Measurements from ENCODE around the gene AKNAD1.
"Not testable (repeated sequence)": the region's sequence is repeated elsewhere in the genome, so short reads cannot be mapped to it uniquely, and the experiment has no call there.

The AKNAD1 gene

GRCh38 chr1:108892356-108893140, 35.7 kb upstream of the AKNAD1 start:
- Histone ChIP-seq H3K4me2 (ENCODE audit: low read length) (no peak overlapping the region), H3K79me1 (ENCODE audit: low read length) (no peaks in the 10 kb centered on the region), H2BK15ac (replicated peaks; ENCODE audit: low read depth) (no peak overlapping the region), H3K23ac (ENCODE audit: low read length) (no peak overlapping the region), H4K8ac (ENCODE audit: low read depth, low read length) (no peak overlapping the region), H3K27me3 (ENCODE audit: insufficient read depth, low read length, poor library complexity) (no peaks in the 10 kb centered on the region), H3K4me3 (ENCODE audit: low read length) (no peak overlapping the region), H3K56ac (ENCODE audit: low read length) (no peak overlapping the region), H3K9ac (ENCODE audit: low read length) (no peak overlapping the region), H3K79me2 (ENCODE audit: control insufficient read depth, insufficient read depth, low read length) (no peaks in the 10 kb centered on the region), H4K5ac (ENCODE audit: low read length) (no peak overlapping the region), H3K4me1 (ENCODE audit: control insufficient read depth, low read depth, low read length) (peaks cover 3% of the 10 kb centered on the region), H3K4ac (ENCODE audit: low read depth, low read length) (no peak overlapping the region), H3K36me3 (ENCODE audit: control insufficient read depth, insufficient read depth, low read length) (no peaks in the 10 kb centered on the region), H3K18ac (ENCODE audit: low read length) (no peak overlapping the region), H3K27ac (ENCODE audit: low read depth, low read length) (no peak overlapping the region), H2AK5ac (ENCODE audit: low read length) (no peak overlapping the region), H2BK120ac (ENCODE audit: low read depth, low read length) (no peak overlapping the region), H2BK5ac (ENCODE audit: low read length) (no peak overlapping the region)
- no peak for DNase-seq
- no CpG with 5 or more reads among the region's 3 CpGs for WGBS (ENCODE audit: extremely low coverage, insufficient coverage, low lambda C conversion rate)

GRCh38 chr1:108889706-108890384, 33.0 kb upstream of the AKNAD1 start:
- Histone ChIP-seq H3K4me1 (ENCODE audit: control insufficient read depth, low read depth, low read length) (peaks cover 3% of the 10 kb centered on the region), H3K27me3 (ENCODE audit: insufficient read depth, low read length, poor library complexity) (no peaks in the 10 kb centered on the region), H2AK5ac (ENCODE audit: low read length) (no peak overlapping the region), H3K4me3 (ENCODE audit: low read length) (no peak overlapping the region), H3K36me3 (ENCODE audit: control insufficient read depth, insufficient read depth, low read length) (no peaks in the 10 kb centered on the region), H3K56ac (ENCODE audit: low read length) (no peak overlapping the region), H3K4ac (ENCODE audit: low read depth, low read length) (no peak overlapping the region), H3K23ac (ENCODE audit: low read length) (no peak overlapping the region), H4K8ac (ENCODE audit: low read depth, low read length) (no peak overlapping the region), H2BK15ac (replicated peaks; ENCODE audit: low read depth) (no peak overlapping the region), H4K5ac (ENCODE audit: low read length) (no peak overlapping the region), H2BK5ac (ENCODE audit: low read length) (no peak overlapping the region), H2BK120ac (ENCODE audit: low read depth, low read length) (no peak overlapping the region), H3K79me1 (ENCODE audit: low read length) (no peaks in the 10 kb centered on the region), H3K9ac (ENCODE audit: low read length) (no peak overlapping the region), H3K18ac (ENCODE audit: low read length) (no peak overlapping the region), H3K27ac (ENCODE audit: low read depth, low read length) (no peak overlapping the region), H3K4me2 (ENCODE audit: low read length) (no peak overlapping the region), H3K79me2 (ENCODE audit: control insufficient read depth, insufficient read depth, low read length) (no peaks in the 10 kb centered on the region)
- no CpG with 5 or more reads among the region's 7 CpGs for WGBS (ENCODE audit: extremely low coverage, insufficient coverage, low lambda C conversion rate)
- peak; percentile 32 for DNase-seq

DNA sequence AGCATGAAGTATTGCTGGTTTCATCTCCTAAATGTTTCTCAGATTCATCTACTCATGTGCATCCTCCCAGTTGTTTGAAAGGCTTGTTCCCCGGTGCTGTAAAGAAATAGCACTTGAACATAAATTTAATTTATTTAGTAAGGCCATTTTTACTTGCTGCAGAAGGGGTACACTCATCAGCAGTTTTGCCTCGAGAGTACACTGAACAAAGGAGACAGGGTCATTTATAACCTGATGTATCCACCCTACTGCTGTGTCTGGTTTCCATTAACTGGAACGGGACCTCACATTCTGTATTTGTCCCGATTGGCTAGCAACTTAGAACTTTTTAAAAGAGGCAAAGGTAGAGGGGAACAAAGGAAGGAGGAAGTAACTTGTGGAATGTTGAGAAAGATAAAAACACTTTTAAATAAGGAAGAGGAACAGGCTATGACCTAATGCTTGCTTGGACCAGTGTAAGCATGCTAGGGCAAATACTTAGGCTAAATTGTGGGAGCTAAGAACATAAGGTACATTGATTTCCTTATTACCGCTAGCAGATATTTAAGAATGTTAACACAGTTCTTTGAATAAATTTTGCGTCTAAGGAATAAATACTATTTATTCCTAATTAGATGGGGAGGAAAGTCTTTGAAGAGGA, 32.2 kb upstream of the AKNAD1 start:
- not testable (repeated sequence) for DNase-seq; H3K4me3 ChIP-seq (ENCODE audit: low read length); H2AK5ac ChIP-seq (ENCODE audit: low read length); H3K27ac ChIP-seq (ENCODE audit: low read depth, low read length); H3K4me2 ChIP-seq (ENCODE audit: low read length); H4K5ac ChIP-seq (ENCODE audit: low read length); H3K23ac ChIP-seq (ENCODE audit: low read length); H3K56ac ChIP-seq (ENCODE audit: low read length); H3K9ac ChIP-seq (ENCODE audit: low read length); H3K79me2 ChIP-seq (ENCODE audit: control insufficient read depth, insufficient read depth, low read length); H3K79me1 ChIP-seq (ENCODE audit: low read length); H3K18ac ChIP-seq (ENCODE audit: low read length); H2BK5ac ChIP-seq (ENCODE audit: low read length); H3K36me3 ChIP-seq (ENCODE audit: control insufficient read depth, insufficient read depth, low read length); H2BK15ac ChIP-seq (replicated peaks; ENCODE audit: low read depth); H3K4ac ChIP-seq (ENCODE audit: low read depth, low read length); H3K4me1 ChIP-seq (ENCODE audit: control insufficient read depth, low read depth, low read length); H2BK120ac ChIP-seq (ENCODE audit: low read depth, low read length); H3K27me3 ChIP-seq (ENCODE audit: insufficient read depth, low read length, poor library complexity); H4K8ac ChIP-seq (ENCODE audit: low read depth, low read length)
- no CpG with 5 or more reads among the region's 6 CpGs for WGBS (ENCODE audit: extremely low coverage, insufficient coverage, low lambda C conversion rate)

- Histone ChIP-seq H3K56ac (ENCODE audit: low read length) (no peak overlapping the region), H3K4me2 (ENCODE audit: low read length) (no peak overlapping the region), H2BK15ac (replicated peaks; ENCODE audit: low read depth) (no peak overlapping the region), H3K79me2 (ENCODE audit: control insufficient read depth, insufficient read depth, low read length) (no peaks in the 10 kb centered on the region), H4K5ac (ENCODE audit: low read length) (no peak overlapping the region), H4K8ac (ENCODE audit: low read depth, low read length) (no peak overlapping the region), H3K4me1 (ENCODE audit: control insufficient read depth, low read depth, low read length) (peaks cover 3% of the 10 kb centered on the region), H3K36me3 (ENCODE audit: control insufficient read depth, insufficient read depth, low read length) (no peaks in the 10 kb centered on the region), H3K4ac (ENCODE audit: low read depth, low read length) (no peak overlapping the region), H2AK5ac (ENCODE audit: low read length) (no peak overlapping the region), H2BK120ac (ENCODE audit: low read depth, low read length) (no peak overlapping the region), H3K4me3 (ENCODE audit: low read length) (no peak overlapping the region), H3K27me3 (ENCODE audit: insufficient read depth, low read length, poor library complexity) (no peaks in the 10 kb centered on the region), H3K18ac (ENCODE audit: low read length) (no peak overlapping the region), H2BK5ac (ENCODE audit: low read length) (no peak overlapping the region), H3K9ac (ENCODE audit: low read length) (no peak overlapping the region), H3K27ac (ENCODE audit: low read depth, low read length) (no peak overlapping the region), H3K23ac (ENCODE audit: low read length) (no peak overlapping the region), H3K79me1 (ENCODE audit: low read length) (no peaks in the 10 kb centered on the region)
- 100% methylated on average over 1 of the region's 2 CpGs for WGBS (ENCODE audit: extremely low coverage, insufficient coverage, low lambda C conversion rate)
- DNase-seq = no peak
These were observed 29.4 kb upstream of the AKNAD1 start for GRCh38 chr1:108886292-108886691.

DNA sequence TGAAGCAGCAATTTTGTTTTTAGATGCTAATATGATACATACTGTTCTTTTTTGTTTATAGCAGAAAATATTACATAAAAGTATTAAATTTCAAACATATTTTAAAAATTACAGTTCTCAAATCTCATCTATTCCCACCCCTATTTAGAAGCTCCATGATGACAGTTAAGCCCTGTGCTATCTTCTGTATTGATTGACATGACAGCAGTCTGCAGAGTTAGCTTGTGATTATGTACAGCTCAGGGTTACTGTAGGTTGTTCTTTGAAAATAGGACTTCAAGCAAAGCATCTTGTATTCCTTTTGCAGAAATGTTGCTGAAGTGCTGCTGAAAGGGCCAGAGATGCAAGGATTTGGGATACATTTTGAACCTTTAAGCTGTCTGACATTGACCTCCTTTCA, 28.1 kb upstream of the AKNAD1 start:
- H3K27me3 ChIP-seq (ENCODE audit: insufficient read depth, low read length, poor library complexity) = no peaks in the 10 kb centered on the region

More for the DNA sequence above, 28.1 kb upstream of the AKNAD1 start:
- H3K56ac ChIP-seq (ENCODE audit: low read length) = no peak overlapping the region
- no peak overlapping the region for H2BK15ac ChIP-seq (replicated peaks; ENCODE audit: low read depth)
- H3K79me2 ChIP-seq (ENCODE audit: control insufficient read depth, insufficient read depth, low read length) = no peaks in the 10 kb centered on the region
- H3K23ac ChIP-seq (ENCODE audit: low read length) = no peak overlapping the region
- H2BK5ac ChIP-seq (ENCODE audit: low read length) = no peak overlapping the region
- no peak overlapping the region for H4K8ac ChIP-seq (ENCODE audit: low read depth, low read length)
- H2AK5ac ChIP-seq (ENCODE audit: low read length) = no peak overlapping the region
- H3K27ac ChIP-seq (ENCODE audit: low read depth, low read length) = no peak overlapping the region
- no peak overlapping the region for H4K5ac ChIP-seq (ENCODE audit: low read length)
- peaks cover 3% of the 10 kb centered on the region for H3K4me1 ChIP-seq (ENCODE audit: control insufficient read depth, low read depth, low read length)
- H3K79me1 ChIP-seq (ENCODE audit: low read length) = no peaks in the 10 kb centered on the region
- H3K9ac ChIP-seq (ENCODE audit: low read length) = no peak overlapping the region
- no peak overlapping the region for H3K18ac ChIP-seq (ENCODE audit: low read length)
- no peak overlapping the region for H3K4me3 ChIP-seq (ENCODE audit: low read length)
- H3K36me3 ChIP-seq (ENCODE audit: control insufficient read depth, insufficient read depth, low read length) = no peaks in the 10 kb centered on the region
- no peak overlapping the region for H3K4ac ChIP-seq (ENCODE audit: low read depth, low read length)
- no peak overlapping the region for H2BK120ac ChIP-seq (ENCODE audit: low read depth, low read length)
- DNase-seq = no peak
- H3K4me2 ChIP-seq (ENCODE audit: low read length) = no peak overlapping the region

Measured in mesendoderm (in vitro differentiated cells).